ENCODE results near the gene ADAMTS9.

GRCh38 chr3:64571982-64572381, 115.8 kb downstream of the ADAMTS9 start:
- TF ChIP-seq CTCF (IDR thresholded peaks at IDR 0.05 in 8 of 11, conservative IDR thresholded peaks at IDR 0.05 in 3 of 11): no peak
- no peak for TF ChIP-seq POLR2AphosphoS5 (IDR thresholded peaks at IDR 0.05)
- TF ChIP-seq POLR2A (IDR thresholded peaks at IDR 0.05): no peak
